Brain microvascular endothelial cell (primary cell): Measurements from ENCODE around the gene SPECC1L.
A peak's percentile ranks its signal among the peaks of the same experiment; 100 is the strongest.

Experiments
- DNase-seq: peaks from one replicate; pipeline ENCODE4 v3.0.0-alpha.2; 2020
- H3K27ac ChIP-seq: fragments of 250-450 bp; sonication (Bioruptor Pico); 2 replicates; pipeline ENCODE4 v1.5.1; 2020; ENCODE audit warnings: mild to moderate bottlenecking, moderate library complexity
- H3K27me3 ChIP-seq: fragments of 250-450 bp; sonication (Bioruptor Pico); replicated peaks from 2 replicates; pipeline ENCODE4 v1.5.1; 2020; ENCODE audit warnings: mild to moderate bottlenecking
- H3K36me3 ChIP-seq: fragments of 250-450 bp; sonication (Bioruptor Pico); replicated peaks from 2 replicates; pipeline ENCODE4 v1.5.1; 2020; ENCODE audit warnings: mild to moderate bottlenecking
- H3K4me3 ChIP-seq: 2 replicates; pipeline ENCODE4 v1.5.1; 2011; ENCODE audit warnings: low read depth, mild to moderate bottlenecking, control low read depth, low read length, moderate library complexity
- CTCF ChIP-seq: IDR thresholded peaks from 2 replicates; pipeline ENCODE4 v1.5.1; 2011; ENCODE audit warnings: low read depth, mild to moderate bottlenecking, moderate library complexity, low read length, control low read depth, inconsistent platforms; ENCODE audit errors: missing control alignments
- in situ Hi-C: cut with HindIII; loops from 2 replicates; pipeline ENCODE4 v1.10.0; 2017; ENCODE audit warnings: low sequenced_read_pairs, low pct_ligation_motif_present

The SPECC1L gene

GRCh38 chr22:24432059-24432853, 161.6 kb downstream of the SPECC1L start:
- TF ChIP-seq CTCF = no peak
- no peaks in the 10 kb centered on the region for H3K36me3 ChIP-seq
- in situ Hi-C loops = no loop called here
- DNase-seq = peak; percentile 25
- H3K27ac ChIP-seq = no peak overlapping the region
- H3K4me3 ChIP-seq = no peak overlapping the region
- no peaks in the 10 kb centered on the region for H3K27me3 ChIP-seq

- TF ChIP-seq CTCF = no peak
- H3K36me3 ChIP-seq = no peaks in the 10 kb centered on the region
- H3K27me3 ChIP-seq = no peaks in the 10 kb centered on the region
- H3K27ac ChIP-seq = no peak overlapping the region
- DNase-seq = no peak
- in situ Hi-C loops = no loop called here
- H3K4me3 ChIP-seq = no peak overlapping the region
Observed at GRCh38 chr22:24433001-24433827, 162.6 kb downstream of the SPECC1L start.

- DNase-seq = peak; percentile 47
- Histone ChIP-seq H3K27me3 (no peaks in the 10 kb centered on the region), H3K27ac (no peak overlapping the region), H3K36me3 (no peaks in the 10 kb centered on the region), H3K4me3 (no peak overlapping the region)
- no peak for TF ChIP-seq CTCF
- in situ Hi-C loops = no loop called here
Observed at GRCh38 chr22:24433828-24434470, 163.3 kb downstream of the SPECC1L start.

GRCh38 chr22:24434471-24435322, 164.1 kb downstream of the SPECC1L start:
- in situ Hi-C loops = no loop called here
- DNase-seq = peak; percentile 37
- Histone ChIP-seq H3K36me3 (no peaks in the 10 kb centered on the region), H3K27me3 (no peaks in the 10 kb centered on the region), H3K27ac (no peak overlapping the region), H3K4me3 (no peak overlapping the region)
- TF ChIP-seq CTCF = no peak

- Histone ChIP-seq H3K4me3 (no peak overlapping the region), H3K36me3 (no peaks in the 10 kb centered on the region), H3K27me3 (no peaks in the 10 kb centered on the region), H3K27ac (no peak overlapping the region)
- no peak for DNase-seq
- in situ Hi-C loops = no loop called here
- TF ChIP-seq CTCF = no peak
Observed at GRCh38 chr22:24435323-24435645, 164.7 kb downstream of the SPECC1L start.
